Esophagus muscularis mucosa (tissue), 4 donors: Measurements from ENCODE around the gene CCDC112.

Source experiments
- EP300 ChIP-seq: sonication (generic); formaldehyde crosslinking; IDR thresholded peaks from one replicate; pipeline ENCODE4 v1.6.1; 2017; ENCODE audit warnings: antibody characterized with exemption
- POLR2AphosphoS5 ChIP-seq, 2 donors: sonication (generic); formaldehyde crosslinking; IDR thresholded peaks; one replicate each; pipeline ENCODE4 v1.6.1; 2017; ENCODE audit warnings: antibody characterized with exemption in 2 of 2
- TF ChIP-seq, protein P1 (sequence below), 3 experiments: fragments of 200-600 bp in 2 of 3; fragments of 450-650 bp in 1 of 3; sonication (generic) in 2 of 3; IDR thresholded peaks; one replicate each; pipeline ENCODE4 v1.5.1; 2017 to 2019; ENCODE audit warnings: antibody characterized with exemption in 3 of 3, mild to moderate bottlenecking in 2 of 3, moderate library complexity in 1 of 3

DNA sequence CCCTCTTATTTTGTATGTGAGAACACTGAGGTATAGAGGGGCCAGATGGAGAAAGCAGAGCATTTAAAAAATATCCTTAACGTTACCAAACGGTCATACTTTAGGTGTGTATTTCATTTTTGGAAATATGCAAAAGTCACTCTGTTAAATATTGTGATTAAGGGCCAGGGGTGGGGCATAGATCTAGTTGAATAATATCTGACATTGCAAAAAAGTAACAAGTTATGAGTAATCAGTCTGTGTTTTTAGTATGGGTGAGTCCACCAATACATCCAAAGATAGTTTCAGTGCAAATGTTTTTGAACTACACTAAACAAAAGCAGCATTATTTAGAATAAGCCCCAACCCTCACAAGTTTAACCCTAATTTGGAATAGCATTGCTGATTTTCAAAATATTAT, 45.3 kb upstream of the CCDC112 start:
- TF ChIP-seq, protein P1, sequence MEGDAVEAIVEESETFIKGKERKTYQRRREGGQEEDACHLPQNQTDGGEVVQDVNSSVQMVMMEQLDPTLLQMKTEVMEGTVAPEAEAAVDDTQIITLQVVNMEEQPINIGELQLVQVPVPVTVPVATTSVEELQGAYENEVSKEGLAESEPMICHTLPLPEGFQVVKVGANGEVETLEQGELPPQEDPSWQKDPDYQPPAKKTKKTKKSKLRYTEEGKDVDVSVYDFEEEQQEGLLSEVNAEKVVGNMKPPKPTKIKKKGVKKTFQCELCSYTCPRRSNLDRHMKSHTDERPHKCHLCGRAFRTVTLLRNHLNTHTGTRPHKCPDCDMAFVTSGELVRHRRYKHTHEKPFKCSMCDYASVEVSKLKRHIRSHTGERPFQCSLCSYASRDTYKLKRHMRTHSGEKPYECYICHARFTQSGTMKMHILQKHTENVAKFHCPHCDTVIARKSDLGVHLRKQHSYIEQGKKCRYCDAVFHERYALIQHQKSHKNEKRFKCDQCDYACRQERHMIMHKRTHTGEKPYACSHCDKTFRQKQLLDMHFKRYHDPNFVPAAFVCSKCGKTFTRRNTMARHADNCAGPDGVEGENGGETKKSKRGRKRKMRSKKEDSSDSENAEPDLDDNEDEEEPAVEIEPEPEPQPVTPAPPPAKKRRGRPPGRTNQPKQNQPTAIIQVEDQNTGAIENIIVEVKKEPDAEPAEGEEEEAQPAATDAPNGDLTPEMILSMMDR (IDR thresholded peaks at IDR 0.05), result no peak
- TF ChIP-seq POLR2AphosphoS5 (IDR thresholded peaks at IDR 0.05), result no peak
- no peak for TF ChIP-seq EP300
